Measurements from ENCODE around the gene FBXW7. TPM values are rescaled to one million over a fixed set of nuclear protein-coding genes. Genes with fewer than 3 reads are reported as not detected.

FBXW7 gene, protein sequence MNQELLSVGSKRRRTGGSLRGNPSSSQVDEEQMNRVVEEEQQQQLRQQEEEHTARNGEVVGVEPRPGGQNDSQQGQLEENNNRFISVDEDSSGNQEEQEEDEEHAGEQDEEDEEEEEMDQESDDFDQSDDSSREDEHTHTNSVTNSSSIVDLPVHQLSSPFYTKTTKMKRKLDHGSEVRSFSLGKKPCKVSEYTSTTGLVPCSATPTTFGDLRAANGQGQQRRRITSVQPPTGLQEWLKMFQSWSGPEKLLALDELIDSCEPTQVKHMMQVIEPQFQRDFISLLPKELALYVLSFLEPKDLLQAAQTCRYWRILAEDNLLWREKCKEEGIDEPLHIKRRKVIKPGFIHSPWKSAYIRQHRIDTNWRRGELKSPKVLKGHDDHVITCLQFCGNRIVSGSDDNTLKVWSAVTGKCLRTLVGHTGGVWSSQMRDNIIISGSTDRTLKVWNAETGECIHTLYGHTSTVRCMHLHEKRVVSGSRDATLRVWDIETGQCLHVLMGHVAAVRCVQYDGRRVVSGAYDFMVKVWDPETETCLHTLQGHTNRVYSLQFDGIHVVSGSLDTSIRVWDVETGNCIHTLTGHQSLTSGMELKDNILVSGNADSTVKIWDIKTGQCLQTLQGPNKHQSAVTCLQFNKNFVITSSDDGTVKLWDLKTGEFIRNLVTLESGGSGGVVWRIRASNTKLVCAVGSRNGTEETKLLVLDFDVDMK
- 63.0 and 67.5 TPM in 2 replicates for total RNA-seq

DNA sequence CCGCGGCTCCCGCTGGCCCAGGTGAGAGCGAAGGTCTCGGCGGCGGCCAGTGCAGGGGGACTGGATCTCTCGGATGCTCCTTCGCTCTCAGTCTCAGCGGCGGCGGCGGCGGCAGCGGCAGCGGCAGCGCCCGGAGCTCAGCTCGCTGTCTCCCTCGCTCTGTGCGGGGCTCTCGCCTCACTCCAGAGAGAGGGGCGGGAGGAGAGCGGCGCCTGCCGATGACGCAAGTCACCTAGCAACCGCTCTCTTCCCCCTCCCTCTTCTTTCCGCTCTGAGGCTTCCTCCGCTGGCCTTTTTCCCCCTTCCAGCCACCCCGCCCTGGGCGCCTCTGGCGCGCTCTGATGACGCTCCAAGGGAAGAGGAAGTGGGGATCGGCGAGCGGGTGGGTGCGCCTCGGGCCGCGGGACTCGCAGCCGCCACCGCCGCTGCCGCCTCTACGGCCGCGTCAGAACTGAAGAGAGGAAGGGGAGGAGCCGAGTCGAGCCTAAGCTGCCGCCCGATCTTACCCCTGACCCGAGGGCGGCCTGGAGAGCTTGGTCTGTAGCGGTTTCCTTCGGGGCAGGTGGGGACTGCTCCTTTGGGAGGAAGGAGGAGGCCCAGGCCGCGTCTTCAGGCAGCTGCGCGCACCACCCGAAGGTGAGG is at the start of gene FBXW7:
Gene FBXW7, minus strand, starts transcription at position 190 of the 642 bp plus-strand sequence. CDS start 124,289 bp downstream, outside the sequence.

Small RNA genes within 50 kb of the gene (small RNA-seq; reads per million reads assigned to genes)
- 0.40 reads per million, percentile 21 among the genes with 10 or more reads in this experiment for gene MIR3140

Other genes starting within 250 kb of the FBXW7 start
- gene TMEM154, start 143.9 kb upstream of the FBXW7 start, total RNA-seq: 5.6 and 10.6 TPM in 2 replicates
- under 0.01 and 0.19 TPM in 2 replicates for gene TIGD4, start 243.6 kb upstream of the FBXW7 start, total RNA-seq
- 30.7 and 35.8 TPM in 2 replicates for gene ARFIP1, start 243.9 kb upstream of the FBXW7 start, total RNA-seq

All from vein endothelial cell (primary cell).